HL-60 (cell line): Measurements from ENCODE around the gene MEG3.

ENCODE experiments used
- DNase-seq, 2 experiments: peaks; one replicate each; pipeline ENCODE4 v3.0.0-alpha.2; 2010 to 2020; ENCODE audit warnings: low read depth in 1 of 2, low spot score in 1 of 2
- H3K27ac ChIP-seq: fragments of 250-450 bp; sonication (Bioruptor Pico); replicated peaks from 2 replicates; pipeline ENCODE4 v1.5.1; 2020; ENCODE audit warnings: mild to moderate bottlenecking, moderate library complexity
- H3K27me3 ChIP-seq: fragments of 250-450 bp; sonication (Bioruptor Pico); 2 replicates; pipeline ENCODE4 v1.5.1; 2021; ENCODE audit warnings: mild to moderate bottlenecking, moderate library complexity; ENCODE audit not compliant: insufficient read depth, poor library complexity, severe bottlenecking
- H3K4me3 ChIP-seq: replicated peaks from 2 replicates; pipeline ENCODE4 v1.5.1; 2011; ENCODE audit warnings: mild to moderate bottlenecking, control low read depth, low read length; ENCODE audit not compliant: insufficient read depth
- GABPA ChIP-seq: IDR thresholded peaks from 2 replicates; pipeline ENCODE4 v1.6.1; 2012; ENCODE audit warnings: low read depth
- POLR2AphosphoS5 ChIP-seq: IDR thresholded peaks from 2 replicates; pipeline ENCODE4 v1.6.1; 2012; ENCODE audit warnings: low read depth
- SPI1 ChIP-seq: IDR thresholded peaks from 2 replicates; pipeline ENCODE4 v1.6.1; 2012; ENCODE audit warnings: low read depth, mild to moderate bottlenecking, borderline replicate concordance
- TF ChIP-seq, protein P1 (sequence below): IDR thresholded peaks from 2 replicates; pipeline ENCODE4 v1.6.1; 2012; ENCODE audit warnings: low read depth; ENCODE audit not compliant: insufficient replicate concordance
- TF ChIP-seq, protein P2 (sequence below): IDR thresholded peaks from one replicate; pipeline ENCODE4 v1.5.1; 2011; ENCODE audit warnings: low read length, control low read depth, inconsistent platforms; ENCODE audit not compliant: insufficient read depth

The MEG3 gene

DNA sequence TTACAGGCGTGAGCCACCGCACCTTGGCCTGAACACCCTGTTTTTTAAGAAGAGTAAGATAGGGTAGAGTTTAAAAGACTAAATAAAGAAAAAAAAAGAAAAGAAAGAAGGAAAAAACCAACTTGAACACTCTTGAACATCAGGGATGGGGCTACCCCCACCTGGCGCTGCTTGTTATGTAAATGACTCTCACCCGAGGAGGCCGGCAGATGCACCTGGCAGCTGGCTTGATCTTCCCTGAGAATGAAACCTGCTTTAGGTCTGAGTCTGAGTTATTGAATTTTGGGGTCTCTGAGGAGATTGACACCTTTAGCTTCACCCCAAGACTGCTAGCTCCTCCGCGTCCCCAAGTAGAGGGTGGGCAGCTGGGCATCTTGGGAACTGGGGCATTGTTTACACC lies 15.5 kb upstream of the MEG3 start:
- DNase-seq: no peak
- H3K4me3 ChIP-seq: no peak overlapping the region
- TF ChIP-seq, protein P1, sequence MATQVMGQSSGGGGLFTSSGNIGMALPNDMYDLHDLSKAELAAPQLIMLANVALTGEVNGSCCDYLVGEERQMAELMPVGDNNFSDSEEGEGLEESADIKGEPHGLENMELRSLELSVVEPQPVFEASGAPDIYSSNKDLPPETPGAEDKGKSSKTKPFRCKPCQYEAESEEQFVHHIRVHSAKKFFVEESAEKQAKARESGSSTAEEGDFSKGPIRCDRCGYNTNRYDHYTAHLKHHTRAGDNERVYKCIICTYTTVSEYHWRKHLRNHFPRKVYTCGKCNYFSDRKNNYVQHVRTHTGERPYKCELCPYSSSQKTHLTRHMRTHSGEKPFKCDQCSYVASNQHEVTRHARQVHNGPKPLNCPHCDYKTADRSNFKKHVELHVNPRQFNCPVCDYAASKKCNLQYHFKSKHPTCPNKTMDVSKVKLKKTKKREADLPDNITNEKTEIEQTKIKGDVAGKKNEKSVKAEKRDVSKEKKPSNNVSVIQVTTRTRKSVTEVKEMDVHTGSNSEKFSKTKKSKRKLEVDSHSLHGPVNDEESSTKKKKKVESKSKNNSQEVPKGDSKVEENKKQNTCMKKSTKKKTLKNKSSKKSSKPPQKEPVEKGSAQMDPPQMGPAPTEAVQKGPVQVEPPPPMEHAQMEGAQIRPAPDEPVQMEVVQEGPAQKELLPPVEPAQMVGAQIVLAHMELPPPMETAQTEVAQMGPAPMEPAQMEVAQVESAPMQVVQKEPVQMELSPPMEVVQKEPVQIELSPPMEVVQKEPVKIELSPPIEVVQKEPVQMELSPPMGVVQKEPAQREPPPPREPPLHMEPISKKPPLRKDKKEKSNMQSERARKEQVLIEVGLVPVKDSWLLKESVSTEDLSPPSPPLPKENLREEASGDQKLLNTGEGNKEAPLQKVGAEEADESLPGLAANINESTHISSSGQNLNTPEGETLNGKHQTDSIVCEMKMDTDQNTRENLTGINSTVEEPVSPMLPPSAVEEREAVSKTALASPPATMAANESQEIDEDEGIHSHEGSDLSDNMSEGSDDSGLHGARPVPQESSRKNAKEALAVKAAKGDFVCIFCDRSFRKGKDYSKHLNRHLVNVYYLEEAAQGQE: no peak
- TF ChIP-seq GABPA (no peak), POLR2AphosphoS5 (no peak), SPI1 (no peak)
- TF ChIP-seq, protein P2, sequence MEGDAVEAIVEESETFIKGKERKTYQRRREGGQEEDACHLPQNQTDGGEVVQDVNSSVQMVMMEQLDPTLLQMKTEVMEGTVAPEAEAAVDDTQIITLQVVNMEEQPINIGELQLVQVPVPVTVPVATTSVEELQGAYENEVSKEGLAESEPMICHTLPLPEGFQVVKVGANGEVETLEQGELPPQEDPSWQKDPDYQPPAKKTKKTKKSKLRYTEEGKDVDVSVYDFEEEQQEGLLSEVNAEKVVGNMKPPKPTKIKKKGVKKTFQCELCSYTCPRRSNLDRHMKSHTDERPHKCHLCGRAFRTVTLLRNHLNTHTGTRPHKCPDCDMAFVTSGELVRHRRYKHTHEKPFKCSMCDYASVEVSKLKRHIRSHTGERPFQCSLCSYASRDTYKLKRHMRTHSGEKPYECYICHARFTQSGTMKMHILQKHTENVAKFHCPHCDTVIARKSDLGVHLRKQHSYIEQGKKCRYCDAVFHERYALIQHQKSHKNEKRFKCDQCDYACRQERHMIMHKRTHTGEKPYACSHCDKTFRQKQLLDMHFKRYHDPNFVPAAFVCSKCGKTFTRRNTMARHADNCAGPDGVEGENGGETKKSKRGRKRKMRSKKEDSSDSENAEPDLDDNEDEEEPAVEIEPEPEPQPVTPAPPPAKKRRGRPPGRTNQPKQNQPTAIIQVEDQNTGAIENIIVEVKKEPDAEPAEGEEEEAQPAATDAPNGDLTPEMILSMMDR: no peak
- no peak overlapping the region for H3K27ac ChIP-seq
- H3K27me3 ChIP-seq: no peaks in the 10 kb centered on the region

DNA sequence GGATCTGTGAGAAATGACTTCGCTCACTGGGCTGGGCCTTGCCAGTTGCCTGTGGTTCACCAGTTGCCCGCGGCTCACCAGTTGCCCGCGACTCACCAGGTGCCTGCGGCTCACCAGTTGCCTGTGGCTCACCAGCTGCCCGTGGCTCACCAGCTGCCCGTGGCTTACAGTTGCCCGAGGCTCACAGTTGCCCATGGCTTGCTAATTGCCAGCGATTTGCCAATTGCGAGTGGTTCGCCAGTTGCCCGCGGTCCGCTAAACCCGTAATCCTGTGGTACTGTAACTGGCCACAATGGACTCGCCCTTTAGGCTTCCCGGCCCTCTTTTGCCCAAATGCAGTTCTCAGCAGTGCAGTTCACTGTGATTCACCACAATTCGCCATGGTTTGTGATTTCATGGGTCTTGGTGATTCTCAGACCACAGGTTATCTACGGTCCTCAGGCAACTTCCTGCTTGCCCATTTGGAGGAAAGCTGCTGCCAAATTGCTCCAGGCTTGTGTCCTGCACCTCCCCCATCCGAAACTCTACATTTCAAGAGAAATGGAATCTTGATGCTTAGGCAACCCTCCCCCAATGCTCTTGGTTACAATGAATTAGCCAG lies 15.0 kb upstream of the MEG3 start:
- H3K4me3 ChIP-seq: no peak overlapping the region
- DNase-seq: no peak
- TF ChIP-seq SPI1: no peak
- TF ChIP-seq, protein P2: no peak
- TF ChIP-seq POLR2AphosphoS5: no peak
- TF ChIP-seq GABPA: no peak
- TF ChIP-seq, protein P1: no peak
- no peak overlapping the region for H3K27ac ChIP-seq
- H3K27me3 ChIP-seq: no peaks in the 10 kb centered on the region

DNA sequence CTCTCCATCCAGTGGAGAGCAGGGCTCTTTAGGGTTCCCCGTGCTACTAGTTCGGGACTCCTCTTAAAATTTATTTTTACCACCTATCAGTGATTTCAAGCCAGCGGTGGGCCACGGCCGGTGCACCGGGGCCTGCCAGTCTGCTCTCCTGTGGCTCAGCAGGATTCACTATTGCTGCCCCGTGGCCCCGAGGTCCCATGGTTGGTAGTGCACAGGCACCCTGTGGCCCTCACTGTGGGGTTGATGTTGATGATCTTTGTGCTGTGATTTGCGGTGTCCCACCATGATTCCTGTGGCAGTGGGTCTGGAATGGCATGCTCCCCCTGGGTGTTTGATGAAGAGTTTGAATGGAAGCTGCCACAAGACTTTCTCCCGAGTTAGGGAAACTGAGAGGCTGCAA lies 12.6 kb upstream of the MEG3 start:
- Histone ChIP-seq H3K4me3 (no peak overlapping the region), H3K27me3 (no peaks in the 10 kb centered on the region), H3K27ac (no peak overlapping the region)
- no peak for DNase-seq
- no peak for TF ChIP-seq GABPA
- TF ChIP-seq POLR2AphosphoS5: no peak
- TF ChIP-seq, protein P1: no peak
- TF ChIP-seq SPI1: no peak
- TF ChIP-seq, protein P2: no peak
